ENCODE results near the gene SPDYE3.

DNA sequence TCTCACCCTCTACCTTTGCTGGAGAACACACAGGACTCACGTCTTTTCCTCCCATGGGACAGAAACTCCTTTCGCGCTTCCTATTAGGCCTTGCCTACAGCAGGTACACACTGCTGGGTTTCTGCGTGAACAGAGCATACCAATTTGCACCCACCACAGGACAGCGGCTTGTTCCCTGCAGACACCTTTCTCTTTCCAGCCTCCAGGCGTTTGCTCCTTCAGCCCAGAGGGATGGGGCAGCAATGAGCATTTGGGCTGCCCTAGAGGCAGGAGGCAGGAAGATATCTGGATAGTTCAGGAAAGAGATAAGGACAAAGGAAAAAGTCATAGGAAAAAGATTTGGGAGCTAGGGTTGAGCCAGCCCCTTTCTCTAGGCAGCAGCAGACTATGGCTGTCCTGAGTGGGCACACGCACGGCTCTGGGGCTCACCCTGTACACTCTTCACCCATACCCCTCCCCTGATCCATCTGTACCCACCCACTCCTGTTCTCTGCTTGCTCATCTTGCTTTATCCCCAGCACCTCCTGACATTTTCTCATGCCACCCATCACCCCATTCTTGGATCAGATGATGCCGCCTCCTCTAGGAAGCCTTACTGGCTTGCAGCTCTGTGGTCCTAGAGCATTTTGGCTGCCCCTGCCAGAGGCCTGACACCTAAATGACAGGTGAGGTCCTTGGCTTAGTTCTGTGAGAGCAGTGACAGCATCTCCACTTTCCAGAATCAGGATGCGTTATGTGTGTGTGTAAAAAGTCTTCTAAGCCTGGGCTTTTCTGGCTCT, 40.7 kb upstream of the SPDYE3 start:
- TF ChIP-seq CTCF (IDR thresholded peaks at IDR 0.05) (no peak), EP300 (IDR thresholded peaks at IDR 0.05) (no peak)

Measured in stomach (tissue), 4 donors.